ENCODE results near the gene SPTBN1. TPM values are rescaled to one million over a fixed set of nuclear protein-coding genes. Genes with fewer than 3 reads are reported as not detected.

Gene SPTBN1
- total RNA-seq, 1 experiment from 2014 or later: 202 TPM

DNA sequence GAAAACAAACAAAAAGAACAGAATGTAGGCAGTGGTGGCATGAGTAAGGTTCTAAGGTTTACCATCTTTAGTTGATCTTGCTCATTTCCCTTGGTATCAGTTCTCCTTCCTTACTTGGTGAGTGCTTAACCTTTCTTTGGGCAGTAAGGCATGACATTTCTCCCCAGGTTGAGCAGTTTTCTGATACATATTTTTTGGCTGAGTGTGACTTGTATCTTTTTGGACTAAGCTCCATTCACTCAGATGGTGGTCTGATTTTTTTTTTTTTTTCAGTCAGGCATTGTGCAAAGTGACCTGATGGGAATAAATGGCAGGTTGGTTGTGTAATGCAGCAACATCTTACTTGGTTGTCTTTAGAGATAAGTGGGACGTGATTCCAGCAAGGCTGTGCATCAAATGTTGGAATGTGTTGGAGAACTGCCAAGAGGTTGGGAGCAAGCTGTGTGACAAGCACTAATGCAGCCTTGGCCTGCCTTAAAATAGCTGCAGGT lies 15.1 kb downstream of the SPTBN1 start:
- no peak overlapping the region for H3K4me2 ChIP-seq (ENCODE audit: low read length)
- no peaks in the 10 kb centered on the region for H3K9me3 ChIP-seq (ENCODE audit: low read length)

DNA sequence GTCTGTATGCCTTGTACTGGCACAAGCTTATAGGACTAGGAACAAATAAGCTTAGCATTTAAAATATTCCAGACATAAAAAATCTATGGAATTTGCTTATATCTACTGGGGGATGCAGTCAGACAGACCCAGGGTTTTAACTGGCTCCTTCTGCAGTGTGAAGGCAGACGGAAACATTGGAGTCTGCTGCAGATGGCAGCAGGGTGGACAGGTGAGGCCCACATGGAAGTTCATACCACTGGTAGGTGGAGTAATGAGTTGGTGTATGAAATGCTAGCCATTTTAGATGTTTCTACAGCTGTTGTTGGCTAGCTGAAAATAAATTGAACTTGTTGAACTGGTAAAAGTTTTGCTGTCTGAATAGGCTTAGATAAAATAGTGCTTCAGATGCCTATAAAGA lies 17.7 kb downstream of the SPTBN1 start:
- ChIA-PET POLR2A (ENCODE audit: unreplicated experiment) (no interaction called here), CTCF (no interaction called here)
- no peak overlapping the region for H3K27ac ChIP-seq (ENCODE audit: low read length)
- H3F3A ChIP-seq (ENCODE audit: low read length, unreplicated experiment): no peaks in the 10 kb centered on the region
- no peaks in the 10 kb centered on the region for H3K27me3 ChIP-seq (ENCODE audit: low read length)
- H3K4me2 ChIP-seq (ENCODE audit: low read length): no peak overlapping the region
- BruUV-seq (replicated peaks): no TSS peak
- no peaks in the 10 kb centered on the region for H3K9me3 ChIP-seq (ENCODE audit: low read length)
- no peak overlapping the region for H3K4me3 ChIP-seq (ENCODE audit: low read length)
- DNase-seq: no peak
- H2AFZ ChIP-seq (ENCODE audit: low read length): no peak overlapping the region
- H3K9me2 ChIP-seq (replicated peaks; ENCODE audit: low read length): no peaks in the 10 kb centered on the region
- H3K79me2 ChIP-seq (ENCODE audit: low read length): no peaks in the 10 kb centered on the region; the same call in none of the 2 replicates
- H3K36me3 ChIP-seq (ENCODE audit: low read depth, low read length): no peaks in the 10 kb centered on the region
- no peak for TF ChIP-seq EZH2phosphoT487 (IDR thresholded peaks at IDR 0.05; ENCODE audit: borderline replicate concordance, low read length)
- TF ChIP-seq, protein P1, sequence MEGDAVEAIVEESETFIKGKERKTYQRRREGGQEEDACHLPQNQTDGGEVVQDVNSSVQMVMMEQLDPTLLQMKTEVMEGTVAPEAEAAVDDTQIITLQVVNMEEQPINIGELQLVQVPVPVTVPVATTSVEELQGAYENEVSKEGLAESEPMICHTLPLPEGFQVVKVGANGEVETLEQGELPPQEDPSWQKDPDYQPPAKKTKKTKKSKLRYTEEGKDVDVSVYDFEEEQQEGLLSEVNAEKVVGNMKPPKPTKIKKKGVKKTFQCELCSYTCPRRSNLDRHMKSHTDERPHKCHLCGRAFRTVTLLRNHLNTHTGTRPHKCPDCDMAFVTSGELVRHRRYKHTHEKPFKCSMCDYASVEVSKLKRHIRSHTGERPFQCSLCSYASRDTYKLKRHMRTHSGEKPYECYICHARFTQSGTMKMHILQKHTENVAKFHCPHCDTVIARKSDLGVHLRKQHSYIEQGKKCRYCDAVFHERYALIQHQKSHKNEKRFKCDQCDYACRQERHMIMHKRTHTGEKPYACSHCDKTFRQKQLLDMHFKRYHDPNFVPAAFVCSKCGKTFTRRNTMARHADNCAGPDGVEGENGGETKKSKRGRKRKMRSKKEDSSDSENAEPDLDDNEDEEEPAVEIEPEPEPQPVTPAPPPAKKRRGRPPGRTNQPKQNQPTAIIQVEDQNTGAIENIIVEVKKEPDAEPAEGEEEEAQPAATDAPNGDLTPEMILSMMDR (conservative IDR thresholded peaks at IDR 0.05; ENCODE audit: low read depth, low read length): no peak
- no peak for TF ChIP-seq EZH2 (IDR thresholded peaks at IDR 0.05; ENCODE audit: low read length, unreplicated experiment)
- intact Hi-C loops (cut with micrococcal nuclease): no loop called here
- no peaks in the 10 kb centered on the region for H3K4me1 ChIP-seq (ENCODE audit: insufficient read depth, low read length)
- H4K20me1 ChIP-seq (ENCODE audit: low read length): no peaks in the 10 kb centered on the region
- H3K9ac ChIP-seq (ENCODE audit: low read length): no peak overlapping the region
- no peak for ATAC-seq

More for the DNA sequence above, 15.1 kb downstream of the SPTBN1 start:
- Histone ChIP-seq H3K9ac (ENCODE audit: low read length) (no peak overlapping the region), H3K9me2 (replicated peaks; ENCODE audit: low read length) (no peaks in the 10 kb centered on the region), H3K27ac (ENCODE audit: low read length) (no peak overlapping the region), H3K36me3 (ENCODE audit: low read depth, low read length) (no peaks in the 10 kb centered on the region), H4K20me1 (ENCODE audit: low read length) (no peaks in the 10 kb centered on the region), H2AFZ (ENCODE audit: low read length) (no peak overlapping the region), H3K4me1 (ENCODE audit: insufficient read depth, low read length) (no peaks in the 10 kb centered on the region), H3K4me3 (ENCODE audit: low read length) (no peak overlapping the region), H3K79me2 (ENCODE audit: low read length) (no peaks in the 10 kb centered on the region), H3F3A (ENCODE audit: low read length, unreplicated experiment) (no peaks in the 10 kb centered on the region), H3K27me3 (ENCODE audit: low read length) (no peaks in the 10 kb centered on the region)
- TF ChIP-seq, protein P1 (conservative IDR thresholded peaks at IDR 0.05; ENCODE audit: low read depth, low read length): no peak
- TF ChIP-seq EZH2 (IDR thresholded peaks at IDR 0.05; ENCODE audit: low read length, unreplicated experiment) (no peak), EZH2phosphoT487 (IDR thresholded peaks at IDR 0.05; ENCODE audit: borderline replicate concordance, low read length) (no peak)
- no TSS peak for BruUV-seq (replicated peaks)
- DNase-seq: peak; percentile 43
- CTCF ChIA-PET: interaction anchor here (0.6 kb wide), 1 partner anchor 369 kb away, joined by 6 read pairs; no protein-coding TSS in a partner anchor
- no peak for ATAC-seq
- intact Hi-C loops (cut with micrococcal nuclease): no loop called here
- POLR2A ChIA-PET (ENCODE audit: unreplicated experiment): no interaction called here

DNA sequence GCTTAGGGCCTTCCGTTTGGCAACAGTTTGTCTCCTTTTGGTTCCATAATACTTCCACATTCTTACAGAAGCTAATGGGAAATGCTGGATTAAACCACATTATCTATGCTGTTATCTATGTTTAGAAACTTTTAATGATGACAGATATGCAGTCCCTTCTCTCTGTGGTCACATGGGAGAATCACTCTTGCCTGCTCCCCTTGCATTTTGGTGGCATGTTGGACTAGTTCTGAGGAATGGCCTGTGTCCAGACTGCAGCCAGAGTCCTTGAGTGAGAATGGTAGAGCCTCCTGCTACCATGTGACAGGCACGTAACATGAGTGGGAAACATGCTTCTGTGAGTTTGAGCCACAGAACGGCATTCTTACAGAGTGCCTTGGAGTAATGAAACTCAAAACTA lies 19.2 kb downstream of the SPTBN1 start:
- intact Hi-C loops (cut with micrococcal nuclease): no loop called here

More for the DNA sequence above, 19.2 kb downstream of the SPTBN1 start:
- no peak for DNase-seq
- peaks cover 10% of the 10 kb centered on the region for H3K79me2 ChIP-seq (ENCODE audit: low read length)
- no peak overlapping the region for H2AFZ ChIP-seq (ENCODE audit: low read length)
- TF ChIP-seq EZH2phosphoT487 (IDR thresholded peaks at IDR 0.05; ENCODE audit: borderline replicate concordance, low read length) (no peak), EZH2 (IDR thresholded peaks at IDR 0.05; ENCODE audit: low read length, unreplicated experiment) (no peak)
- TF ChIP-seq, protein P1 (conservative IDR thresholded peaks at IDR 0.05; ENCODE audit: low read depth, low read length): no peak
- no peak for ATAC-seq
- H4K20me1 ChIP-seq (ENCODE audit: low read length): no peaks in the 10 kb centered on the region
- H3K4me1 ChIP-seq (ENCODE audit: insufficient read depth, low read length): no peaks in the 10 kb centered on the region
- no peak overlapping the region for H3K27ac ChIP-seq (ENCODE audit: low read length)
- ChIA-PET POLR2A (ENCODE audit: unreplicated experiment) (interaction anchor here (0.6 kb wide), 1 partner anchor 65 kb away, joined by 4 read pairs; no protein-coding TSS in a partner anchor), CTCF (no interaction called here)
- H3K4me3 ChIP-seq (ENCODE audit: low read length): no peak overlapping the region
- no peaks in the 10 kb centered on the region for H3K36me3 ChIP-seq (ENCODE audit: low read depth, low read length)
- H3K9ac ChIP-seq (ENCODE audit: low read length): no peak overlapping the region
- no peaks in the 10 kb centered on the region for H3K9me2 ChIP-seq (replicated peaks; ENCODE audit: low read length)
- no peaks in the 10 kb centered on the region for H3K27me3 ChIP-seq (ENCODE audit: low read length)
- no peak overlapping the region for H3K4me2 ChIP-seq (ENCODE audit: low read length)
- no TSS peak for BruUV-seq (replicated peaks)
- H3F3A ChIP-seq (ENCODE audit: low read length, unreplicated experiment): no peaks in the 10 kb centered on the region
- no peaks in the 10 kb centered on the region for H3K9me3 ChIP-seq (ENCODE audit: low read length)

Data from PC-3 (cell line).